HEK293T (cell line): ENCODE data around the gene RRN3.
"Not testable (repeated sequence)": the region's sequence is repeated elsewhere in the genome, so short reads cannot be mapped to it uniquely, and the experiment has no call there.

ENCODE experiments used
- ARNT ChIP-seq: fragments of 450-650 bp; IDR thresholded peaks from 2 replicates; pipeline ENCODE4 v1.6.1; 2017; ENCODE audit warnings: mild to moderate bottlenecking
- FOXM1 ChIP-seq: fragments of 450-650 bp; IDR thresholded peaks from 2 replicates; pipeline ENCODE4 v1.6.1; 2017; ENCODE audit warnings: mild to moderate bottlenecking, borderline replicate concordance
- SP1 ChIP-seq: fragments of 450-650 bp; IDR thresholded peaks from 2 replicates; pipeline ENCODE4 v1.6.1; 2017
- TARDBP ChIP-seq: fragments of 450-650 bp; IDR thresholded peaks from 2 replicates; pipeline ENCODE4 v1.6.1; 2016

- not testable (repeated sequence) for TF ChIP-seq ARNT, SP1, TARDBP, FOXM1
Observed at GRCh38 chr16:15134752-15135482, 40.8 kb upstream of the RRN3 start.
